ENCODE results near the gene SPHK2.
A peak's percentile ranks its signal among the peaks of the same experiment; 100 is the strongest.

SPHK2 gene

GRCh38 chr19:48614436-48615230, 4.7 kb upstream of the SPHK2 start, which contains the start of gene FAM83E:
Gene FAM83E (minus strand): TSS chr19:48615076. CDS start chr19:48613372, 1,704 bp downstream.
- DNase-seq (no peak), ATAC-seq (ENCODE audit: insufficient read depth, low read depth) (no peak)
- Histone ChIP-seq H3K4me2 (ENCODE audit: insufficient read depth, low read length) (no peak within 1 kb of the TSS), H3K9me3 (ENCODE audit: insufficient read depth, low read length, severe bottlenecking) (no peaks in the 10 kb centered on the region), H3K4me3 (ENCODE audit: low read depth in 1 of 2, low read length in 2 of 2) (no peak within 1 kb of the TSS), H2AFZ (ENCODE audit: low read depth, low read length) (no peak within 1 kb of the TSS), H3K9ac (ENCODE audit: low read depth, low read length) (no peak within 1 kb of the TSS), H3K36me3 (ENCODE audit: insufficient read depth, low read length) (peaks cover 41% of the 10 kb centered on the region), H3K79me2 (ENCODE audit: insufficient read depth, low read length) (peaks cover 39% of the 10 kb centered on the region), H4K20me1 (ENCODE audit: insufficient read depth, low read length) (peaks cover 50% of the 10 kb centered on the region), H3K27me3 (ENCODE audit: insufficient read depth, low read length, poor library complexity) (no peaks in the 10 kb centered on the region), H3K27ac (ENCODE audit: low read length) (no peak within 1 kb of the TSS), H3K4me1 (ENCODE audit: insufficient read depth, low read length) (peaks cover 24% of the 10 kb centered on the region)
- TF ChIP-seq EZH2 (IDR thresholded peaks at IDR 0.05; ENCODE audit: borderline replicate concordance, low read depth, low read length, severe bottlenecking) (no peak), CTCF (IDR thresholded peaks at IDR 0.05; ENCODE audit: borderline replicate concordance, extremely low read depth, low read length, poor library complexity, severe bottlenecking) (no peak)

GRCh38 chr19:48615231-48616040, 3.9 kb upstream of the SPHK2 start:
- Histone ChIP-seq H3K4me2 (ENCODE audit: insufficient read depth, low read length) (no peak overlapping the region), H3K27ac (ENCODE audit: low read length) (no peak overlapping the region), H3K4me3 (ENCODE audit: low read depth in 1 of 2, low read length in 2 of 2) (no peak overlapping the region), H3K79me2 (ENCODE audit: insufficient read depth, low read length) (peaks cover 47% of the 10 kb centered on the region), H2AFZ (ENCODE audit: low read depth, low read length) (no peak overlapping the region), H3K4me1 (ENCODE audit: insufficient read depth, low read length) (peaks cover 32% of the 10 kb centered on the region), H3K27me3 (ENCODE audit: insufficient read depth, low read length, poor library complexity) (no peaks in the 10 kb centered on the region), H3K36me3 (ENCODE audit: insufficient read depth, low read length) (peaks cover 41% of the 10 kb centered on the region), H3K9ac (ENCODE audit: low read depth, low read length) (no peak overlapping the region), H4K20me1 (ENCODE audit: insufficient read depth, low read length) (peaks cover 50% of the 10 kb centered on the region), H3K9me3 (ENCODE audit: insufficient read depth, low read length, severe bottlenecking) (no peaks in the 10 kb centered on the region)
- TF ChIP-seq EZH2 (IDR thresholded peaks at IDR 0.05; ENCODE audit: borderline replicate concordance, low read depth, low read length, severe bottlenecking) (no peak), CTCF (IDR thresholded peaks at IDR 0.05; ENCODE audit: borderline replicate concordance, extremely low read depth, low read length, poor library complexity, severe bottlenecking) (no peak)
- no peak for ATAC-seq (ENCODE audit: insufficient read depth, low read depth)
- no peak for DNase-seq

- no peak overlapping the region for H3K4me3 ChIP-seq (ENCODE audit: low read depth in 1 of 2, low read length in 2 of 2)
- TF ChIP-seq CTCF (IDR thresholded peaks at IDR 0.05; ENCODE audit: borderline replicate concordance, extremely low read depth, low read length, poor library complexity, severe bottlenecking) (no peak), EZH2 (IDR thresholded peaks at IDR 0.05; ENCODE audit: borderline replicate concordance, low read depth, low read length, severe bottlenecking) (no peak)
Observed at GRCh38 chr19:48616041-48616436, 3.3 kb upstream of the SPHK2 start.

More at GRCh38 chr19:48616041-48616436, 3.3 kb upstream of the SPHK2 start:
- H4K20me1 ChIP-seq (ENCODE audit: insufficient read depth, low read length) = peaks cover 50% of the 10 kb centered on the region
- DNase-seq (no peak), ATAC-seq (ENCODE audit: insufficient read depth, low read depth) (no peak)
- no peak overlapping the region for H3K27ac ChIP-seq (ENCODE audit: low read length)
- H3K9ac ChIP-seq (ENCODE audit: low read depth, low read length) = peak overlapping the region; percentile 91; the same call in 1 of the 2 replicates
- H3K36me3 ChIP-seq (ENCODE audit: insufficient read depth, low read length) = peaks cover 41% of the 10 kb centered on the region
- peaks cover 36% of the 10 kb centered on the region for H3K4me1 ChIP-seq (ENCODE audit: insufficient read depth, low read length)
- no peaks in the 10 kb centered on the region for H3K9me3 ChIP-seq (ENCODE audit: insufficient read depth, low read length, severe bottlenecking)
- no peak overlapping the region for H2AFZ ChIP-seq (ENCODE audit: low read depth, low read length)
- H3K27me3 ChIP-seq (ENCODE audit: insufficient read depth, low read length, poor library complexity) = no peaks in the 10 kb centered on the region
- H3K79me2 ChIP-seq (ENCODE audit: insufficient read depth, low read length) = peaks cover 51% of the 10 kb centered on the region
- H3K4me2 ChIP-seq (ENCODE audit: insufficient read depth, low read length) = peak overlapping the region; percentile 87; the same call in 1 of the 2 replicates

All from DND-41 (cell line).